Measurements from ENCODE around the gene LAIR2. TPM values are rescaled to one million over a fixed set of nuclear protein-coding genes. Genes with fewer than 3 reads are reported as not detected.

Gene LAIR2
- total RNA-seq, 1 donor from 2014 or later, result not detected

DNA sequence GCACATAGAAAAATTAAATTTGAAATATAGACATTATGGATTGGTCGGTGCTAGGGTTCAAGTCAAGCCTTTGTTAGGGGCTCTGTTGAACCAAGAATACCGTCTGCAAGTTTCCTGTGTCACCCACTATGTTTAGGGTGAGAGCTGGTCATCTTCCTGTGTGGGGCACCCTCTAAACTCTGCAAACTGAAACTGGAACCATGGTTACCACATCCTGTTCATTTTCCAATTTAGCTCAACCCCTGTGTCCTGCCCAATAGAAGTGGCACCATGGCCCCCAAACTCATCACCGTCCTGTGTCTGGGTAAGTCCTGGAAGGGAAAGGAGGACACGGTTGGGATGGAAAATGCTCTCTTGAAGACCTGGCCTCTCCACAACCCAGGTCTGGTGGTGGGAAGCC lies 29.9 kb downstream of the LAIR2 start:
- DNase-seq (ENCODE audit: low read depth in 2 of 2), result no peak

DNA sequence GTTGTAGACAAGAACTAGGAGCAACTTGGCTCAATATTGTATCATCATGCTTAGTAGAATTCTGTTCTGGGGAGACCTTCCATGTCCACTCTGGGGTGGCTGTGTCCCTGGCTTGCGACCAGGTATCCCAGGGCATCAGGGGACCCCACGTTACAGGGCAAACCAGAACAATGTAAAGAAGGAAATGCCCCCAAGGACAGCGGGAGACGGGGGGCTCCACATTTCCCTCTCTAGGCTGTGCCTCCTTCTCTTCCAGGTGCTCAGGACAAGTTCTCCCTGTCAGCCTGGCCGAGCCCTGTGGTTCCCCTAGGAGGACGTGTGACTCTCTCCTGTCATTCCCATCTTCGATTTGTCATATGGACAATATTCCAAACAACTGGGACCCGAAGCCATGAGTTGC lies 30.8 kb downstream of the LAIR2 start:
- DNase-seq (ENCODE audit: low read depth in 2 of 2), result no peak

DNA sequence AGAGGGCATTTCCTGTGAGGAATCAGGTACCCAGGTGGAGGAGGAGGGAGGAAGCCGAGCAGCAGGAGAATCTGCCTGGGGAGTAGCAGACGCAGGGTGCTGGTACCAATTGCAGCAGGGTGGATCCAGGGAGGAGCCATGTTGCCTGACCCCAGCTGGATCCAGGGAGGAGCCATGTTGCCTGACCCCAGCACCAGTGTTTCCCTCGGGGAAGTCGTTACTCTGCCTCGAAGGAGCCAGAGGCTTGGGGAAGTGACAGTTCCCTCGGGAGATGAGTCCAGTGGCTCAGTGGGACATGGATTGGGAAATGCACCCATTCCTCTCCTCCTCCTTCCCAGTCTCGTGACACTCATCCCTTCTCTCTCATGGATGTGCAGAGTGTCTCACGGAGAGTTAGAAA lies 31.5 kb downstream of the LAIR2 start:
- DNase-seq (ENCODE audit: low read depth in 2 of 2), result no peak

DNA sequence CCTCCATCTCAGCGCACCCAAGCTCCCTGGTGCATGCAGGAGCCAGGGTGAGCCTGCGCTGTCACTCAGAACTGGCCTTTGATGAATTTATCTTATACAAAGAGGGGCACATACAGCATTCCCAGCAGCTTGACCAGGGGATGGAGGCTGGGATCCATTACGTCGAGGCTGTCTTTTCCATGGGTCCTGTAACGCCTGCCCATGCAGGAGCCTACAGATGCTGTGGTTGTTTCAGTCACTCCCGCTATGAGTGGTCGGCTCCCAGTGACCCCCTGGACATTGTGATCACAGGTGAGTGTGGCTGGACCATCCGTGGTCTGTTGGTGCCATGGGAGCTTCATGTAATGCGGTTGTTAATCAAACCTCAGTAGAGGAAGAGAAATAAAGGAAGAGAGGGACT lies 33.0 kb downstream of the LAIR2 start:
- no peak for DNase-seq (ENCODE audit: low read depth in 2 of 2)

DNA sequence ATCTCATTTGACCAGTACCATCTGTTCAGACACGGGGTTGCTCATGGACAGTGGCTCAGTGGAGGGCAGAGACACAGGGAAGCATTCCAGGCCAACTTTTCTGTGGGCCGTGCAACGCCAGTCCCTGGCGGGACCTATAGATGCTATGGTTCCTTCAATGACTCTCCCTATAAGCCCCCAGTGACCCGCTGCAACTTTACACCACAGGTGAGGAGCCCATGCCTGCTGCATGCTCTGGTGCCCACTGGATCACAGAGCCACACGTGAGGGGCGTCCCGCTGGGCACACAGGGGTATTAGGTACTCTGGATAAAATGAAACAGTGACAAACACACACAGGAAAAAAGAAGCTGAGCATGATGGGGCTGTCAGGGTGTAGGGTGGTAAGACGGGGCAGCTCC lies 34.3 kb downstream of the LAIR2 start:
- no peak for DNase-seq (ENCODE audit: low read depth in 2 of 2)

DNA sequence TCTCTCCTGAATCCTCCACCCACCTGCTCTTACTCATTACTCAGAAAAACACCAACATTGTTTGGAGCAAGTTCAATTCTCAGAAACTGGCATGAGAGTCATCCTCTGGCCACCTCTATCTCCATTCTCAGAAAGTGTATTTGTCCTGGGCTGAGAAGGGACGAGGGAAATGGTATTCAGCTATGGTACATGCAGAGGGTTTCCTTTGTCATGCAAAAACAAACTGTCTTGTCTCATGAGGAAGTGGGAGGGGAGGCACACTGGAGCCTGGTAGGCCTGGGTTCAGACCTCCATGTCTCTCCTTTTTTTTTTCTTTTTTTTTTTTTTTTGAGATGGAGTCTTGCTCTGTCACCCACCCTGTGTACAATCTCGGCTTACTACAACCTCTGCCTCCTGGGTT lies 39.1 kb downstream of the LAIR2 start:
- DNase-seq (ENCODE audit: low read depth in 2 of 2), result no peak

DNA sequence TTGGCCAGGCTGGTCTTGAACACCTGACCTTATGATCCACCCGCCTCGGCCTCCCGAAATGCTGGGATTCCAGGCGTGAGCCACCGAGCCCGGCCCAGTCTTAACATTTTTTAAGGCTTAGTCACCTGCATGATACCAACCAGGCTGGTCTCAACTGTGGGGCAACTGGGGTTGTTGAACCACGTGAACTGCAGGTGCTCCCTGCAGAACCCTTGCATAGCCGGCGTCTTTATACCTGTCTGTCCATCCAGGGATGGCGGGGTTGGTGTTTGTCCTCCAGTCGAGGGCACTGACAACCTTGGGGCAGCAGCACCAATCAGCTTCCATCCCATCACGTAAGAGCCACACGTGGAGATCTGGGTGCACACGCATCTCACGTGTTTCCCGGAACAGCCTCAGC lies 46.2 kb downstream of the LAIR2 start:
- no peak for DNase-seq (ENCODE audit: low read depth in 2 of 2)

DNA sequence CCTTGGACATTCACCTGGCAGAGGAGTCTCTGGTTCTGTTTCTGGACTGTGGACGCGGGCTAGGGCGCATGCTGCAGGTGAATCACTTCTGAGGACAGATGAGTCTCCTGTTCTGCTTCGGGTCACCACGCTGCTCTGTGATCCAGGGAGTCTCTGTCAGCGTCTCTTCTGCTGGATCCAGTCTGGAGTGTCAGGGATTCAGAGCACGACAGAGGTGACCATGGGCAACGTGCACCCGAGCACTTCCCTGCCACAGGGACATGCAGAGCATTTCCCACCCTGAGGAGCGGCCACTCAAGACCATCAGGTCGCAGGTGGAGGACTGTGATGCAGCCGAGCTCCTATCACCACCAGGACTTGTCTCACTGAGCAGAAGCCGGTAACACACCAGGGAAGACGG lies 46.6 kb downstream of the LAIR2 start:
- no peak for DNase-seq (ENCODE audit: low read depth in 2 of 2)

DNA sequence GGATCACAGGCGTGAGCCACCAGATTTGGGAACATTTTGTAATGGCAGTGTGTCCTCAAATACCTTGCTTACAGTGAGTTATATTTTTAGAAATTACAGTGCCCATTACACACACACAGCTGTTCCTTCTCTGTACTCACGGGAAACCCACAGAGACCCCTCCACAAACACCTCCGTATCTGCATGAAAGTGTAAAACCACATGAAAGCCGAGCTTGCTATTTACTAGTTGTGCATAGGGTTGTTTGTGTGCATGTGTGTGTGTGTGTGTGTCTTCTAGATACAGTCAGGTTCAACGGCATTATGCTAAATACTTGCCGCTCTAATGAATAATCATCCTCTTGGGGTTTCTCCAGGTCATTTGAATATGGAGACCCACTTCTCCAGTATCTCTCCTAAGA lies 48.7 kb downstream of the LAIR2 start:
- DNase-seq (ENCODE audit: low read depth in 2 of 2), result no peak

DNA sequence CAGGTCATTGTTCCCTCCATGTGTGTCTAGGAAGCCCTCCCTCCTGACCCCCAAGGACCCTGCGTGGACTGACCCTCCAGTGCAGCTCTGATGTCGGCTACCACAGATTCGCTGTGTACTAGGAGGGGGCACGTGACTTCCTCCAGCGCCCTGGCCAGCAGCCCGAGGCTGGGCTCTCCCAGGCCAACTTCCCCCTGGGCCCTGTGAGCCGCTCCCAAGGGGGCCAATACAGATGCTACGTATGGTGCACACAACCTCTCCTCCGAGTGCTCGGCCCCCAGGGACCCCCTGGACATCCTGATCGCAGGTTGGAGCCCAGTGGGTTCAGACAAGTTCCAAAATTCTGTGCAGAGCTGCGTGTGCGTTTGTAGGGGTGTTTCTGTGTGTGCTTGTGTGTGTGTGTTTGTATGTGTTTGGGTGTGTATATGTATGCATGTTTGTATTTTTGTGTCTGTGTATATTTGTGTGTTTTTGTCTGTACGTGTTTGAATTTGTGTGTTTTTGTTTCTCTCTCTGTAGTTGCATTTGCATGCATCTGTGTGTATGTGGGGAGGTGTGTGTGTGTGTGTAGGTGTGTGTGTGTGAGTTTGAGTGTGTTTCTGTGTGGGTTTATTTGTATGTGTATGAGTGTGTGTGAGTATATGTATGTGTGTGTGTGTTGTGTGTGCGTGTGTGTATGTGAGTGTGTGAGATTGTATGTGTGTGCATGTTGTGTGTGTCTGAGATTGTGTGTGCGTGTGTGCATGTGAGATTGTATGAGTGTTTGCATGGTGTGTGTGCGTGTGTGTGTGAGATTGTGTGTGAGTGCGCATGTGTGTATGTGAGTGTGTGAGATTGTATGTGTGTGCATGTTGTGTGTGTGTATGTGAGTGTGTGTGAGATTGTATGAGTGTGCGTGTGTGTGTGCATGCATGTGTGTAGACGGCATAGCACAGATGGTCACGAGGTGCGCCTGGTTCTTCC lies 49.6 kb downstream of the LAIR2 start:
- peak in 1 of 2 donors; percentile 5 for DNase-seq (ENCODE audit: low read depth in 2 of 2)

DNA sequence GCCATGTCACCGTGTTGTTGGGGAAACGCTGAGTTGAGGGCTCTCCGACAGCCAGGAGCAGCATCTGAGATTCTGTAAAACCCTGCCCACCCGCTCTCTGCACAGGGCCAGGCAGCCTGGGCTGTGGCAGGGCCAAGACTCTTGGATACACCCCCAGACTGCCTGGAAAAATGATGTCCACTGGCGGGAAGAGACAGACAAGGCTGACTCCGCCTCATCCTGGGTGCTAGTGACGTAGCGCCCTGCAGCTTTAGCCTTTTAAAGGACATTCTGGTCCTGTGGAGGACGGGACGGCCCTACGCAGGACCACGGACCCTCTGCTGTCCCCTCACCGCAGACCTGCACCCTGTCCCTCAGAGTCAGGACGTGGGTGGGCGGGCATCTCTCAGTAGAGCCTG lies 50.3 kb downstream of the LAIR2 start:
- DNase-seq (ENCODE audit: low read depth in 2 of 2), result no peak

DNA sequence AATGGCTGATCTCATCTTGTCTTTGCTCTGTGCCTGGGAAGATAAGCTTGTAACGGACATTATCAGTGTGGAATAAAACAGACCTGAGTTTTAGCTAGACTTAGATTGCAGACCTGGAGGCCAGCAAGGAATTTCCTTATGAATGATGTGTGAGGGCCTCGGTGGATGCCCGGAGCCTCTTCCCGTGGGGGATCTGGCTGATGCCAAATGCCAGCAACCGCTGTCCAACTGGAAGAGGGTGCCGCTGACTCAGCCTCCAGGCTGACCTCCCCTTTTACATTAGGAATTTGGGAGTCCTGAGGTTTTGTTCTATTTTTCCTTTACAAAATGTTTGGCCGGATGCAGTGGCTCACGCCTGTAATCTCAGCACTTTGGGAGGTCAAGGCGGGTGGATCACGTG lies 51.4 kb downstream of the LAIR2 start:
- no peak for DNase-seq (ENCODE audit: low read depth in 2 of 2)

DNA sequence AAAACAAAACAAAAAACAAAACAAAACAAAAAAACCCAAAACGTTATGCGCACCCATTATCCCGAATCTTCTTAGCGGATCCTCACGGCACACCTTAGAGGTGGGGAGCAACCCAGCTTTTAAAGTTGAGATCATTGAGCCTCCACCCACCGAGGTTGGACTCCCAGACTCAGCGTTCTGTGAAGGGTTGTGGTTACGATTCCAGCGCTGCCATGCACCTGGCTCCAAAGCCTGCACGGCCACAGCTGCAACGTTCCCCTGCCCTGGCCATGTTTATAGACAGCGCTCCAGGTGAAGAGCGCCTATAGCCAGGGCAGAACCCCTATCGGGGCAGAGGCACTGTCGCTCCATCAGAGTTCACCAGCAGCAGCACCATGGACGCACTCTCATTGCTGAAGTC lies 52.3 kb downstream of the LAIR2 start:
- no peak for DNase-seq (ENCODE audit: low read depth in 2 of 2)

DNA sequence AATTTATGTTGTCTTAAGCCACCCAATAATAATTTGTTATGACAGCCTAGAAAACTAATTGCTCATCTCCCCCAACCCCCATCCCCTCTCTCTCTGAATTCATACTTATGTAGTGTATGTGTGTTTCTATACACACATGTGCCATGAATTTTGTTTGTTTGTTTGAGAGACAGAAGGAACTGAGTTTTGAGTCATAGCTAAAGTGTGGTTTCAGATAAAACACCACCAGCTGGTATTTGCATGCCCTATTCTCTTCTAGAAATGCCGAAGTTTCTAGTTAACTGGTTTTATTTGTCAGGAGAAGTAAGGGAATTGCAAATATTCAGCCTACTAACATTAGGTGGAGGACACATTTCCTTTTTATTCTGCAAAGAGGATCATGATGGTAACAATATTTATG lies 53.6 kb downstream of the LAIR2 start:
- no peak for DNase-seq (ENCODE audit: low read depth in 2 of 2)

DNA sequence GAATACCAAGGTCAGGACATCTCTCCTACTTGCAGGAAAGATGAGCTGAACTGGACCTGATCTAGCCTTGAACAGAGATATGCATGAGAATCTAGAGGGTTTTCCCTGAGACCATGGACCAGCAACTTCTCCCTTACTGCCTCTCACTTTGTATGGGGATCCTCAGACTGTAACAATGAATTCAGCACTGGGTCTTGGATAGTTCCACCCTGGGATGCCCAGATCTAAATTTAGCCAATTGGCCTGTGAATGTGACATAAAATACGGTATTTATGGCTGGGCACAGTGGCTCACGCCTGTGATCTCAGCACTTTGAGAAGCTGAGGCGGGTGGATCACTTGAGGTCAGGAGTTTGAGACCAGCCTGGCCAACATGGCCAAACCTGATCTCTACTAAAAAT lies 55.7 kb downstream of the LAIR2 start:
- DNase-seq (ENCODE audit: low read depth in 2 of 2), result no peak

Other genes with a start within 250 kb of the LAIR2 start
- gene LILRB5, start 245.6 kb upstream of the LAIR2 start, total RNA-seq, result not detected in 2 replicates
- gene LILRB2, start 221.7 kb upstream of the LAIR2 start, total RNA-seq, result not detected in 2 replicates
- not detected in 2 replicates for gene LILRA5, start 189.7 kb upstream of the LAIR2 start, total RNA-seq
- gene LILRA4, start 163.7 kb upstream of the LAIR2 start, total RNA-seq, result not detected in 2 replicates
- gene LAIR1, start 137.9 kb upstream of the LAIR2 start, total RNA-seq, result not detected in 2 replicates
- not detected in 2 replicates for gene TTYH1, start 87.4 kb upstream of the LAIR2 start, total RNA-seq
- gene LENG8, start 53.6 kb upstream of the LAIR2 start, total RNA-seq, result 12.6 and 21.8 TPM in 2 replicates
- 3.3 and 5.0 TPM in 2 replicates for gene LENG9, start 39.1 kb upstream of the LAIR2 start, total RNA-seq
- gene CDC42EP5, start 29.5 kb upstream of the LAIR2 start, total RNA-seq, result 53.2 and 124 TPM in 2 replicates
- not detected in 2 replicates for gene LILRA2, start 71.0 kb downstream of the LAIR2 start, total RNA-seq
- not detected in 2 replicates for gene LILRA1, start 90.8 kb downstream of the LAIR2 start, total RNA-seq
- gene LILRB1, start 127.7 kb downstream of the LAIR2 start, total RNA-seq, result not detected in 2 replicates
- gene LILRB4, start 160.2 kb downstream of the LAIR2 start, total RNA-seq, result not detected in 2 replicates
- gene KIR3DL3, start 221.6 kb downstream of the LAIR2 start, total RNA-seq, result not detected in 2 replicates
- not detected in 2 replicates for gene KIR2DL3, start 235.7 kb downstream of the LAIR2 start, total RNA-seq